Right forelimb (tissue), 1 donor: ENCODE results near the gene PKIB.
"Not testable (repeated sequence)": the region's sequence is repeated elsewhere in the genome, so short reads cannot be mapped to it uniquely, and the experiment has no call there.

Source experiments
- DNase-seq: peaks from one replicate; pipeline ENCODE4 v3.0.0-alpha.2; 2018

Gene PKIB

GRCh38 chr6:122621638-122622037 lies 11.4 kb downstream of the PKIB start:
- no peak for DNase-seq

- DNase-seq: no peak
These were observed 12.3 kb downstream of the PKIB start for GRCh38 chr6:122622479-122622878.

- DNase-seq: no peak
These were observed 13.1 kb downstream of the PKIB start for GRCh38 chr6:122623279-122623678.

GRCh38 chr6:122624853-122625252 lies 14.6 kb downstream of the PKIB start:
- DNase-seq: no peak

GRCh38 chr6:122628714-122629113 lies 18.5 kb downstream of the PKIB start:
- no peak for DNase-seq

- no peak for DNase-seq
These were observed 21.5 kb downstream of the PKIB start for GRCh38 chr6:122631571-122632249.

- no peak for DNase-seq
These were observed 30.2 kb downstream of the PKIB start for GRCh38 chr6:122640366-122640765.

- DNase-seq: no peak
These were observed 31.6 kb downstream of the PKIB start for GRCh38 chr6:122641819-122642218.

- not testable (repeated sequence) for DNase-seq
These were observed 32.4 kb downstream of the PKIB start for GRCh38 chr6:122642604-122643003.

- no peak for DNase-seq
These were observed 35.1 kb downstream of the PKIB start for GRCh38 chr6:122645256-122645655.

GRCh38 chr6:122647765-122648164 lies 37.6 kb downstream of the PKIB start:
- no peak for DNase-seq

- no peak for DNase-seq
These were observed 38.5 kb downstream of the PKIB start for GRCh38 chr6:122648726-122649125.

GRCh38 chr6:122649701-122650100 lies 39.5 kb downstream of the PKIB start:
- no peak for DNase-seq

- DNase-seq: no peak
These were observed 40.2 kb downstream of the PKIB start for GRCh38 chr6:122650403-122650802.

GRCh38 chr6:122651031-122651430 lies 40.8 kb downstream of the PKIB start:
- no peak for DNase-seq

- DNase-seq: no peak
These were observed 41.4 kb downstream of the PKIB start for GRCh38 chr6:122651604-122652003.

GRCh38 chr6:122652431-122652830 lies 42.2 kb downstream of the PKIB start:
- DNase-seq: no peak

- DNase-seq: no peak
These were observed 42.9 kb downstream of the PKIB start for GRCh38 chr6:122653094-122653493.

GRCh38 chr6:122654012-122654411 lies 43.8 kb downstream of the PKIB start:
- no peak for DNase-seq

- no peak for DNase-seq
These were observed 47.4 kb downstream of the PKIB start for GRCh38 chr6:122657601-122658000.

GRCh38 chr6:122660296-122660695 lies 50.1 kb downstream of the PKIB start:
- no peak for DNase-seq

GRCh38 chr6:122663981-122664380 lies 53.8 kb downstream of the PKIB start:
- no peak for DNase-seq

GRCh38 chr6:122665929-122666328 lies 55.7 kb downstream of the PKIB start:
- no peak for DNase-seq

GRCh38 chr6:122666418-122666817 lies 56.2 kb downstream of the PKIB start:
- no peak for DNase-seq

- no peak for DNase-seq
These were observed 59.2 kb downstream of the PKIB start for GRCh38 chr6:122669418-122669817.
